HUES6 (cell line): ENCODE data around the gene LRRC73.
A peak's percentile ranks its signal among the peaks of the same experiment; 100 is the strongest.
"Not testable (repeated sequence)": the region's sequence is repeated elsewhere in the genome, so short reads cannot be mapped to it uniquely, and the experiment has no call there.

Experiments used
- H3K27ac ChIP-seq: 2 replicates; pipeline ENCODE4 v1.7.0; 2013; ENCODE audit warnings: low read depth, mild to moderate bottlenecking, low read length, inconsistent platforms
- H3K27me3 ChIP-seq: 2 replicates; pipeline ENCODE4 v1.6.1; 2013; ENCODE audit warnings: low read length; ENCODE audit not compliant: control insufficient read depth, insufficient read depth
- H3K36me3 ChIP-seq: 2 replicates; pipeline ENCODE4 v1.6.1; 2013; ENCODE audit warnings: low read length; ENCODE audit not compliant: control insufficient read depth, insufficient read depth
- H3K4me1 ChIP-seq: 2 replicates; pipeline ENCODE4 v1.6.1; 2013; ENCODE audit warnings: low read length; ENCODE audit not compliant: control insufficient read depth, insufficient read depth
- H3K4me3 ChIP-seq: 2 replicates; pipeline ENCODE4 v1.5.1; 2013; ENCODE audit warnings: low read depth, low read length
- H3K9ac ChIP-seq: one replicate; pipeline ENCODE4 v1.6.1; 2013; ENCODE audit warnings: mild to moderate bottlenecking, low read length
- H3K9me3 ChIP-seq: 2 replicates; pipeline ENCODE4 v1.6.1; 2013; ENCODE audit warnings: low read depth, low read length; ENCODE audit not compliant: control insufficient read depth, insufficient read depth

Gene LRRC73

GRCh38 chr6:43509984-43510826 lies at the start of gene LRRC73:
LRRC73 (minus strand) TSS chr6:43510346; CDS start chr6:43509785, 561 bp downstream.
- Histone ChIP-seq H3K27ac (no peak within 1 kb of the TSS), H3K4me1 (peaks cover 20% of the 10 kb centered on the region), H3K4me3 (peak within 1 kb of the TSS; percentile 91), H3K9ac (peak within 1 kb of the TSS; percentile 55), H3K9me3 (no peaks in the 10 kb centered on the region), H3K36me3 (peaks cover 44% of the 10 kb centered on the region), H3K27me3 (peaks cover 30% of the 10 kb centered on the region)

- Histone ChIP-seq H3K36me3 (peaks cover 99% of the 10 kb centered on the region), H3K9ac (no peak overlapping the region), H3K9me3 (no peaks in the 10 kb centered on the region), H3K4me1 (no peaks in the 10 kb centered on the region), H3K27ac (no peak overlapping the region), H3K27me3 (no peaks in the 10 kb centered on the region), H3K4me3 (no peak overlapping the region)
Observed at GRCh38 chr6:43559328-43559727, 49.2 kb upstream of the LRRC73 start.

GRCh38 chr6:43557620-43558019 lies 47.5 kb upstream of the LRRC73 start:
- peaks cover 96% of the 10 kb centered on the region for H3K36me3 ChIP-seq
- not testable (repeated sequence) for H3K4me3 ChIP-seq, H3K4me1 ChIP-seq, H3K9ac ChIP-seq, H3K9me3 ChIP-seq, H3K27ac ChIP-seq, H3K27me3 ChIP-seq

GRCh38 chr6:43547222-43547621 lies 37.1 kb upstream of the LRRC73 start:
- Histone ChIP-seq H3K27me3 (no peaks in the 10 kb centered on the region), H3K36me3 (peaks cover 94% of the 10 kb centered on the region), H3K9me3 (no peaks in the 10 kb centered on the region), H3K9ac (no peak overlapping the region), H3K27ac (no peak overlapping the region), H3K4me3 (no peak overlapping the region), H3K4me1 (no peaks in the 10 kb centered on the region)

- H3K27me3 ChIP-seq, result no peaks in the 10 kb centered on the region
- no peak overlapping the region for H3K9ac ChIP-seq
- no peaks in the 10 kb centered on the region for H3K4me1 ChIP-seq
- no peaks in the 10 kb centered on the region for H3K9me3 ChIP-seq
- no peak overlapping the region for H3K27ac ChIP-seq
- peaks cover 91% of the 10 kb centered on the region for H3K36me3 ChIP-seq
- H3K4me3 ChIP-seq, result no peak overlapping the region
Observed at GRCh38 chr6:43544461-43544860, 34.3 kb upstream of the LRRC73 start.

- peaks cover 88% of the 10 kb centered on the region for H3K36me3 ChIP-seq
- no peak overlapping the region for H3K9ac ChIP-seq
- no peaks in the 10 kb centered on the region for H3K27me3 ChIP-seq
- no peaks in the 10 kb centered on the region for H3K4me1 ChIP-seq
- H3K27ac ChIP-seq, result no peak overlapping the region
- H3K9me3 ChIP-seq, result no peaks in the 10 kb centered on the region
- H3K4me3 ChIP-seq, result no peak overlapping the region
Observed at GRCh38 chr6:43541774-43542471, 31.8 kb upstream of the LRRC73 start.

GRCh38 chr6:43540507-43540906 lies 30.4 kb upstream of the LRRC73 start:
- Histone ChIP-seq H3K9ac (no peak overlapping the region), H3K27ac (no peak overlapping the region), H3K27me3 (no peaks in the 10 kb centered on the region), H3K9me3 (no peaks in the 10 kb centered on the region), H3K4me3 (no peak overlapping the region), H3K4me1 (no peaks in the 10 kb centered on the region), H3K36me3 (peaks cover 82% of the 10 kb centered on the region)

GRCh38 chr6:43539409-43539808 lies 29.3 kb upstream of the LRRC73 start:
- H3K4me1 ChIP-seq, H3K9ac ChIP-seq, H3K27ac ChIP-seq, H3K27me3 ChIP-seq, H3K9me3 ChIP-seq, H3K4me3 ChIP-seq: not testable (repeated sequence)
- peaks cover 78% of the 10 kb centered on the region for H3K36me3 ChIP-seq

GRCh38 chr6:43538986-43539385 lies 28.8 kb upstream of the LRRC73 start:
- not testable (repeated sequence) for H3K9me3 ChIP-seq, H3K4me3 ChIP-seq, H3K4me1 ChIP-seq, H3K27me3 ChIP-seq, H3K9ac ChIP-seq, H3K27ac ChIP-seq
- H3K36me3 ChIP-seq, result peaks cover 79% of the 10 kb centered on the region

- H3K27me3 ChIP-seq, result no peaks in the 10 kb centered on the region
- H3K27ac ChIP-seq, result no peak overlapping the region
- H3K9me3 ChIP-seq, result no peaks in the 10 kb centered on the region
- peaks cover 86% of the 10 kb centered on the region for H3K36me3 ChIP-seq
- no peak overlapping the region for H3K9ac ChIP-seq
- no peaks in the 10 kb centered on the region for H3K4me1 ChIP-seq
- no peak overlapping the region for H3K4me3 ChIP-seq
Observed at GRCh38 chr6:43532201-43532600, 22.1 kb upstream of the LRRC73 start.

GRCh38 chr6:43524483-43524961 lies 14.4 kb upstream of the LRRC73 start:
- Histone ChIP-seq H3K36me3 (peaks cover 97% of the 10 kb centered on the region), H3K9me3 (no peaks in the 10 kb centered on the region), H3K9ac (no peak overlapping the region), H3K4me3 (no peak overlapping the region), H3K27ac (no peak overlapping the region), H3K4me1 (no peaks in the 10 kb centered on the region), H3K27me3 (no peaks in the 10 kb centered on the region)
